BJ (cell line): ENCODE measurements around the gene PRKD1. TPM values are rescaled to one million over a fixed set of nuclear protein-coding genes. Genes with fewer than 3 reads are reported as not detected.

Source experiments
- CTCF ChIA-PET: fragments of 350-600 bp; formaldehyde crosslinking; extraction: SDS; loops from one replicate; lab custom pipeline; 2021; ENCODE audit warnings: antibody characterized with exemption, inconsistent platforms; lab: Yijun Ruan, JAX
- POLR2A ChIA-PET: fragments of 300-600 bp; sonication (Branson Sonifier 250); formaldehyde crosslinking; extraction: SDS; loops from one replicate; lab custom pipeline; 2021; ENCODE audit warnings: antibody characterized with exemption; lab: Charles Lee
- DNase-seq: peaks from one replicate; pipeline ENCODE4 v3.0.0-alpha.2; 2011; ENCODE audit warnings: low read depth
- H3K27me3 ChIP-seq: 2 replicates; pipeline ENCODE4 v1.6.0; 2011; ENCODE audit warnings: low read length; ENCODE audit not compliant: control insufficient read depth, insufficient read depth
- H3K36me3 ChIP-seq: 2 replicates; pipeline ENCODE4 v1.5.1; 2011; ENCODE audit warnings: low read length; ENCODE audit not compliant: control insufficient read depth, insufficient read depth
- H3K4me3 ChIP-seq: 2 replicates; pipeline ENCODE4 v1.5.1; 2011; ENCODE audit warnings: low read depth, mild to moderate bottlenecking, control low read depth, low read length
- polyA plus RNA-seq: library from polyadenylated mRNA; depleted of rRNA; stranded (reverse); fragments of >200 nt; gene quantifications from 2 replicates; pipeline ENCODE4 v1.2.3, GENCODE V29; 2011
- TF ChIP-seq, protein P1 (sequence below): IDR thresholded peaks from 2 replicates; pipeline ENCODE4 v1.5.1; 2011; ENCODE audit warnings: low read depth, mild to moderate bottlenecking, control low read depth, inconsistent platforms, low read length, moderate library complexity; ENCODE audit not compliant: insufficient read depth

PRKD1 gene
- polyA plus RNA-seq, 1 experiment: 19.8 TPM

DNA sequence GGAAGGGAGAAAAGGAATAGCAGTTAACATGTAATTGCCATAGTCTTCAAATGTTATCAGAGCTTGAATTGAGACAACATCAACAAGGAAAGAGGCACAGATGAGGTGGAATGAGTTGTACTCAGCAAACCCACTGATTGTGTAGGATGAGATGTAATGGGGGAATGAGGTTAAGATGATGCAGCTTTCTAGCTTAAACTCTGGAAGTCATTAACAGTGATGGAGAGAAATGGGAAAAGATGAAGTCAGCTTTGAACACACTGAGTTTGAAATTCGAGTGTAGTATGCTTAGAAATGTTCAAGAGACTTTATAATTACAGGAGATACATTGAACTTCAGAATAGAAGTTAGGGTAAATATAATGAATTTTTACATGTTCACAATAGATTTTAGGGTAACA, 106.9 kb downstream of the PRKD1 start:
- ChIA-PET POLR2A (no interaction called here), CTCF (interaction anchor here (0.7 kb wide), 1 partner anchor 13 kb away, joined by 4 read pairs; no protein-coding TSS in a partner anchor)
- DNase-seq: no peak
- no peaks in the 10 kb centered on the region for H3K36me3 ChIP-seq
- TF ChIP-seq, protein P1, sequence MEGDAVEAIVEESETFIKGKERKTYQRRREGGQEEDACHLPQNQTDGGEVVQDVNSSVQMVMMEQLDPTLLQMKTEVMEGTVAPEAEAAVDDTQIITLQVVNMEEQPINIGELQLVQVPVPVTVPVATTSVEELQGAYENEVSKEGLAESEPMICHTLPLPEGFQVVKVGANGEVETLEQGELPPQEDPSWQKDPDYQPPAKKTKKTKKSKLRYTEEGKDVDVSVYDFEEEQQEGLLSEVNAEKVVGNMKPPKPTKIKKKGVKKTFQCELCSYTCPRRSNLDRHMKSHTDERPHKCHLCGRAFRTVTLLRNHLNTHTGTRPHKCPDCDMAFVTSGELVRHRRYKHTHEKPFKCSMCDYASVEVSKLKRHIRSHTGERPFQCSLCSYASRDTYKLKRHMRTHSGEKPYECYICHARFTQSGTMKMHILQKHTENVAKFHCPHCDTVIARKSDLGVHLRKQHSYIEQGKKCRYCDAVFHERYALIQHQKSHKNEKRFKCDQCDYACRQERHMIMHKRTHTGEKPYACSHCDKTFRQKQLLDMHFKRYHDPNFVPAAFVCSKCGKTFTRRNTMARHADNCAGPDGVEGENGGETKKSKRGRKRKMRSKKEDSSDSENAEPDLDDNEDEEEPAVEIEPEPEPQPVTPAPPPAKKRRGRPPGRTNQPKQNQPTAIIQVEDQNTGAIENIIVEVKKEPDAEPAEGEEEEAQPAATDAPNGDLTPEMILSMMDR: no peak
- no peaks in the 10 kb centered on the region for H3K27me3 ChIP-seq
- H3K4me3 ChIP-seq: no peak overlapping the region

GRCh38 chr14:29817767-29818405, 109.8 kb downstream of the PRKD1 start:
- CTCF ChIA-PET: no interaction called here
- H3K27me3 ChIP-seq: no peaks in the 10 kb centered on the region
- TF ChIP-seq, protein P1: no peak
- H3K4me3 ChIP-seq: no peak overlapping the region
- H3K36me3 ChIP-seq: no peaks in the 10 kb centered on the region
- POLR2A ChIA-PET: no interaction called here
- DNase-seq: no peak

GRCh38 chr14:29815016-29815674, 112.5 kb downstream of the PRKD1 start:
- no peak for DNase-seq
- Histone ChIP-seq H3K36me3 (no peaks in the 10 kb centered on the region), H3K27me3 (no peaks in the 10 kb centered on the region), H3K4me3 (no peak overlapping the region)
- TF ChIP-seq, protein P1: no peak
- POLR2A ChIA-PET: no interaction called here
- CTCF ChIA-PET: interaction anchor here (1.1 kb wide), 1 partner anchor 12 kb away, joined by 3 read pairs; no protein-coding TSS in a partner anchor

DNA sequence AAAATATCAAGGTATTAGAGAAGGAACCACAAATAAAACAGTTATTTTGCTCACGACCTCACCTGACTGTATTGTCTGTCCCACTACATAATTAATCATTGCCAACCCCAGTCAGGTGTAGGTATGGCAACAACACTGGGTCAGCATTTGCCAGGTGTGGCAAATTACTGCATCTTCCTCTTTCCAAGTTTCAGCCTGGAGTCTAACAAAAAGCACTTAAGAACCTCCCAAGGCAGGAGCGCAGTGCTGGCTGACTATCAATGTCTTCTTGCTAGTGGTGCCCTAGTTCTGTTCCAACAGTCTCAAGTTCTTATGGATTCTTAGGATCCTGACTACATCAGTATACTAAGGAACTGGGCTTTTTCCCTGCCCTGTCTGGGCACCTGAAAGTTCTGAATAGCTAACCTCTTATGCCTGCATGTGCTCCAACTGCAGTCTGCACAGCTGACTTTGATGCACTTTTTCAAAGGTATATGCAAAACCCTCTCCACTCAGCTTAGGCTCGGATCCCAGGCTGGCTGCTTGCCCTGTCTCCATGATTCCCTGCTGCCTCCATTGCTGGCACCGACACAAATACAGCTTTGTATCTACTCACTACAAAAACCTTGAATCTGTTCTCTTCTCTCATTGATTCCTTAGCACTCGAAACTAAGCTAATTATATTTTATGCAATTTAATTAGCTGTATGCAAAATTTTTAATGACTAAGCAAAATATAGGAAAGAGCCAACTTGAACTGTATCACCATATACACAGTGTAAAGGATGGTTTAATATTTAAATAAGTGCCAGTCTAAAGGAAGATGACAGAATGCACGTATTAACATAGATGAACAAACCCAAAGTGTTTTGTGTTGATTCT, 113.3 kb downstream of the PRKD1 start:
- Histone ChIP-seq H3K4me3 (no peak overlapping the region), H3K27me3 (no peaks in the 10 kb centered on the region), H3K36me3 (no peaks in the 10 kb centered on the region)
- ChIA-PET POLR2A (no interaction called here), CTCF (interaction anchor here (1.1 kb wide), 1 partner anchor 11 kb away, joined by 3 read pairs; no protein-coding TSS in a partner anchor)
- no peak for DNase-seq
- TF ChIP-seq, protein P1: no peak

DNA sequence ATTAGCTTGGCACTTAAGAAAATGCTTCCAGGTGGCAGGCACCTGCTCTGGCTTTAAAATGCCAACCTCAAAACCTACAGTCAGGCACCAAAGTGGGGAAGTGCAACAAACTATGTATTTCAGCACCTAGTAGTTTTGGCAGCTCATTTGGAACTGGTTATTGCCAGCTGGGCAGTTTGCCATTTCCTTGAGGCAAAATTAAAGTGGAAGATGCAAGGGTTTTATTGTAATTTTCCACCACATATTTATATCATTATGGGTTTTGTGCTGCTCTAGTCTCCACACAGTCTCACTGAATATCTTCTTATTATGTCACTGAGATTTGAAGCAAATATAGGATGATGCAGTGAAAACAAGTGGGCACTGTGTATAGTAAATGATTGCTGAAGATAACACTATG, 117.0 kb downstream of the PRKD1 start:
- no peaks in the 10 kb centered on the region for H3K27me3 ChIP-seq
- no peak for DNase-seq
- POLR2A ChIA-PET: no interaction called here
- H3K4me3 ChIP-seq: no peak overlapping the region
- CTCF ChIA-PET: interaction anchor here (1.0 kb wide), 1 partner anchor 12 kb away, joined by 3 read pairs; no protein-coding TSS in a partner anchor
- TF ChIP-seq, protein P1: no peak
- no peaks in the 10 kb centered on the region for H3K36me3 ChIP-seq
